Measurements from ENCODE around the gene PPP1R3G.

Gene PPP1R3G

GRCh38 chr6:5110246-5110645 lies 25.1 kb downstream of the PPP1R3G start:
- no peak overlapping the region for H3K23ac ChIP-seq (ENCODE audit: low read length)
- H3K9me3 ChIP-seq (ENCODE audit: insufficient read depth, low read depth, low read length), result no peaks in the 10 kb centered on the region
- H3K14ac ChIP-seq (ENCODE audit: low read length), result no peak overlapping the region
- no peak overlapping the region for H2BK12ac ChIP-seq (ENCODE audit: low read length)
- H3K4me3 ChIP-seq (ENCODE audit: low read depth, low read length), result no peak overlapping the region
- no peaks in the 10 kb centered on the region for H3K79me2 ChIP-seq (ENCODE audit: control insufficient read depth, insufficient read depth, low read length, poor library complexity)
- H3K4ac ChIP-seq (ENCODE audit: low read depth, low read length), result no peak overlapping the region
- no peak overlapping the region for H3K9ac ChIP-seq (ENCODE audit: low read length)
- no peak overlapping the region for H4K8ac ChIP-seq (ENCODE audit: low read depth, low read length)
- H3K27ac ChIP-seq (ENCODE audit: low read depth, low read length), result no peak overlapping the region
- H4K91ac ChIP-seq (ENCODE audit: low read depth, low read length), result no peak overlapping the region
- H2AK5ac ChIP-seq (ENCODE audit: low read length), result no peak overlapping the region
- H3K4me1 ChIP-seq (ENCODE audit: control insufficient read depth in 1 of 2, insufficient read depth in 2 of 2, low read length in 2 of 2), result peaks cover 0 to 12% of the 10 kb centered on the region in 2 experiments
- H2BK5ac ChIP-seq (ENCODE audit: low read depth, low read length, poor library complexity), result no peak overlapping the region
- no peak overlapping the region for H3K4me2 ChIP-seq (ENCODE audit: low read length)
- no peaks in the 10 kb centered on the region for H3K27me3 ChIP-seq (ENCODE audit: insufficient read depth, low read length)
- no peak for DNase-seq
- H2AFZ ChIP-seq (ENCODE audit: insufficient read depth, low read length, poor library complexity), result no peak overlapping the region
- WGBS (ENCODE audit: extremely low coverage, insufficient coverage, insufficient read length), result no CpG with 5 or more reads among the region's 16 CpGs
- no peak overlapping the region for H4K12ac ChIP-seq (ENCODE audit: low read depth, low read length)
- peaks cover 0 to 2% of the 10 kb centered on the region in 2 experiments for H3K36me3 ChIP-seq (ENCODE audit: control insufficient read depth in 1 of 2, insufficient read depth in 2 of 2, low read length in 2 of 2)
- H3K18ac ChIP-seq (ENCODE audit: low read length), result no peak overlapping the region
- H2BK120ac ChIP-seq (ENCODE audit: insufficient read depth, low read length, poor library complexity), result no peak overlapping the region
- H3K79me1 ChIP-seq (ENCODE audit: low read length), result no peaks in the 10 kb centered on the region

- Histone ChIP-seq H2AK5ac (ENCODE audit: low read length) (no peak overlapping the region), H3K79me2 (ENCODE audit: control insufficient read depth, insufficient read depth, low read length, poor library complexity) (no peaks in the 10 kb centered on the region), H3K9ac (ENCODE audit: low read length) (no peak overlapping the region), H2BK120ac (ENCODE audit: insufficient read depth, low read length, poor library complexity) (no peak overlapping the region), H4K8ac (ENCODE audit: low read depth, low read length) (no peak overlapping the region), H2AFZ (ENCODE audit: insufficient read depth, low read length, poor library complexity) (no peak overlapping the region), H3K9me3 (ENCODE audit: insufficient read depth, low read depth, low read length) (no peaks in the 10 kb centered on the region), H3K4me2 (ENCODE audit: low read length) (no peak overlapping the region), H3K4me3 (ENCODE audit: low read depth, low read length) (peak overlapping the region; percentile 4), H3K4me1 (ENCODE audit: control insufficient read depth in 1 of 2, insufficient read depth in 2 of 2, low read length in 2 of 2) (peaks cover 0 to 12% of the 10 kb centered on the region in 2 experiments), H3K14ac (ENCODE audit: low read length) (no peak overlapping the region), H4K12ac (ENCODE audit: low read depth, low read length) (no peak overlapping the region), H2BK12ac (ENCODE audit: low read length) (no peak overlapping the region), H3K4ac (ENCODE audit: low read depth, low read length) (no peak overlapping the region), H4K91ac (ENCODE audit: low read depth, low read length) (no peak overlapping the region), H2BK5ac (ENCODE audit: low read depth, low read length, poor library complexity) (no peak overlapping the region), H3K23ac (ENCODE audit: low read length) (no peak overlapping the region), H3K27me3 (ENCODE audit: insufficient read depth, low read length) (no peaks in the 10 kb centered on the region), H3K36me3 (ENCODE audit: control insufficient read depth in 1 of 2, insufficient read depth in 2 of 2, low read length in 2 of 2) (peaks cover 0 to 2% of the 10 kb centered on the region in 2 experiments), H3K79me1 (ENCODE audit: low read length) (no peaks in the 10 kb centered on the region), H3K27ac (ENCODE audit: low read depth, low read length) (no peak overlapping the region), H3K18ac (ENCODE audit: low read length) (no peak overlapping the region)
- DNase-seq, result no peak
- no CpG with 5 or more reads among the region's 7 CpGs for WGBS (ENCODE audit: extremely low coverage, insufficient coverage, insufficient read length)
Measured at GRCh38 chr6:5111626-5112025, 26.5 kb downstream of the PPP1R3G start.

GRCh38 chr6:5112066-5112799 lies 27.1 kb downstream of the PPP1R3G start:
- no peak overlapping the region for H2BK5ac ChIP-seq (ENCODE audit: low read depth, low read length, poor library complexity)
- no peak overlapping the region for H2AFZ ChIP-seq (ENCODE audit: insufficient read depth, low read length, poor library complexity)
- no CpG with 5 or more reads among the region's 17 CpGs for WGBS (ENCODE audit: extremely low coverage, insufficient coverage, insufficient read length)
- H4K8ac ChIP-seq (ENCODE audit: low read depth, low read length), result no peak overlapping the region
- H3K9me3 ChIP-seq (ENCODE audit: insufficient read depth, low read depth, low read length), result no peaks in the 10 kb centered on the region
- no peak overlapping the region for H4K91ac ChIP-seq (ENCODE audit: low read depth, low read length)
- no peak overlapping the region for H4K12ac ChIP-seq (ENCODE audit: low read depth, low read length)
- H3K14ac ChIP-seq (ENCODE audit: low read length), result no peak overlapping the region
- H3K4me3 ChIP-seq (ENCODE audit: low read depth, low read length), result peak overlapping the region; percentile 4
- DNase-seq, result peak; percentile 86 to 91
- H3K18ac ChIP-seq (ENCODE audit: low read length), result no peak overlapping the region
- no peak overlapping the region for H2BK120ac ChIP-seq (ENCODE audit: insufficient read depth, low read length, poor library complexity)
- no peak overlapping the region for H3K4me2 ChIP-seq (ENCODE audit: low read length)
- no peak overlapping the region for H3K4ac ChIP-seq (ENCODE audit: low read depth, low read length)
- no peak overlapping the region for H2BK12ac ChIP-seq (ENCODE audit: low read length)
- H3K79me1 ChIP-seq (ENCODE audit: low read length), result no peaks in the 10 kb centered on the region
- peaks cover 0 to 2% of the 10 kb centered on the region in 2 experiments for H3K36me3 ChIP-seq (ENCODE audit: control insufficient read depth in 1 of 2, insufficient read depth in 2 of 2, low read length in 2 of 2)
- no peak overlapping the region for H3K9ac ChIP-seq (ENCODE audit: low read length)
- H3K23ac ChIP-seq (ENCODE audit: low read length), result no peak overlapping the region
- peaks cover 0 to 12% of the 10 kb centered on the region in 2 experiments for H3K4me1 ChIP-seq (ENCODE audit: control insufficient read depth in 1 of 2, insufficient read depth in 2 of 2, low read length in 2 of 2)
- H3K27me3 ChIP-seq (ENCODE audit: insufficient read depth, low read length), result no peaks in the 10 kb centered on the region
- no peak overlapping the region for H3K27ac ChIP-seq (ENCODE audit: low read depth, low read length)
- no peak overlapping the region for H2AK5ac ChIP-seq (ENCODE audit: low read length)
- H3K79me2 ChIP-seq (ENCODE audit: control insufficient read depth, insufficient read depth, low read length, poor library complexity), result no peaks in the 10 kb centered on the region

- Histone ChIP-seq H3K79me1 (ENCODE audit: low read length) (no peaks in the 10 kb centered on the region), H3K4me2 (ENCODE audit: low read length) (no peak overlapping the region), H4K91ac (ENCODE audit: low read depth, low read length) (no peak overlapping the region), H2BK5ac (ENCODE audit: low read depth, low read length, poor library complexity) (no peak overlapping the region), H3K18ac (ENCODE audit: low read length) (no peak overlapping the region), H3K9me3 (ENCODE audit: insufficient read depth, low read depth, low read length) (no peaks in the 10 kb centered on the region), H2AFZ (ENCODE audit: insufficient read depth, low read length, poor library complexity) (no peak overlapping the region), H3K36me3 (ENCODE audit: control insufficient read depth in 1 of 2, insufficient read depth in 2 of 2, low read length in 2 of 2) (no peaks in the 10 kb centered on the region), H2AK5ac (ENCODE audit: low read length) (no peak overlapping the region), H3K9ac (ENCODE audit: low read length) (no peak overlapping the region), H2BK12ac (ENCODE audit: low read length) (no peak overlapping the region), H3K27ac (ENCODE audit: low read depth, low read length) (no peak overlapping the region), H2BK120ac (ENCODE audit: insufficient read depth, low read length, poor library complexity) (no peak overlapping the region), H3K23ac (ENCODE audit: low read length) (no peak overlapping the region), H3K14ac (ENCODE audit: low read length) (no peak overlapping the region), H3K27me3 (ENCODE audit: insufficient read depth, low read length) (no peaks in the 10 kb centered on the region), H4K12ac (ENCODE audit: low read depth, low read length) (no peak overlapping the region), H3K79me2 (ENCODE audit: control insufficient read depth, insufficient read depth, low read length, poor library complexity) (no peaks in the 10 kb centered on the region), H3K4ac (ENCODE audit: low read depth, low read length) (no peak overlapping the region), H4K8ac (ENCODE audit: low read depth, low read length) (no peak overlapping the region), H3K4me3 (ENCODE audit: low read depth, low read length) (no peak overlapping the region), H3K4me1 (ENCODE audit: control insufficient read depth in 1 of 2, insufficient read depth in 2 of 2, low read length in 2 of 2) (peaks cover 0 to 12% of the 10 kb centered on the region in 2 experiments)
- no CpG with 5 or more reads among the region's 13 CpGs for WGBS (ENCODE audit: extremely low coverage, insufficient coverage, insufficient read length)
- no peak for DNase-seq
Measured at GRCh38 chr6:5113096-5113495, 28.0 kb downstream of the PPP1R3G start.

All from trophoblast cell (in vitro differentiated cells and primary cell).